ENCODE results near the gene RAB34. TPM values are rescaled to one million over a fixed set of nuclear protein-coding genes. Genes with fewer than 3 reads are reported as not detected.
A peak's percentile ranks its signal among the peaks of the same experiment; 100 is the strongest.

RAB34 gene
- total and polyA plus RNA-seq, 9 of the 15 experiments (the other 6 are each of a cell fraction or from before 2014, with no cell fraction given), result 0.07 to 3.8 (median 0.46) TPM; not detected in 1

GRCh38 chr17:28763804-28764266 is 46.2 kb upstream of the RAB34 start (continued):
- TF ChIP-seq HNRNPLL (IDR thresholded peaks at IDR 0.05; ENCODE audit: low read depth, low read length, poor library complexity, severe bottlenecking) (no peak), ZNF436 (CRISPR knock-in tag; IDR thresholded peaks at IDR 0.05) (no peak), ATF1 (CRISPR knock-in tag; IDR thresholded peaks at IDR 0.05) (no peak), ATF1 (tag; IDR thresholded peaks at IDR 0.05) (0 out of 2 replicates have a peak, but pooled peaks have one; percentile 25), SMC3 (conservative IDR thresholded peaks at IDR 0.05; ENCODE audit: insufficient read depth, low read depth, low read length) (peak; percentile 90), CAMTA2 (CRISPR knock-in tag; conservative IDR thresholded peaks at IDR 0.05) (no peak), NCOA2 (IDR thresholded peaks at IDR 0.05; ENCODE audit: partially characterized antibody in 2 of 2) (no peak), NBN (IDR thresholded peaks at IDR 0.05; ENCODE audit: low read depth) (no peak), NFATC3 (IDR thresholded peaks at IDR 0.05) (no peak), ZNF655 (CRISPR knock-in tag; IDR thresholded peaks at IDR 0.05) (no peak), ZNF224 (CRISPR knock-in tag; IDR thresholded peaks at IDR 0.05) (no peak), ZNF518B (CRISPR knock-in tag; IDR thresholded peaks at IDR 0.05) (no peak), ZNF384 (IDR thresholded peaks at IDR 0.05; ENCODE audit: low read depth, low read length) (peak; percentile 39; the same call in 1 of the 2 replicates), CBX1 (IDR thresholded peaks at IDR 0.05; ENCODE audit: low read depth) (no peak), DEAF1 (CRISPR knock-in tag; IDR thresholded peaks at IDR 0.05) (peak; percentile 75), ZNF79 (CRISPR knock-in tag; IDR thresholded peaks at IDR 0.05; ENCODE audit: low read depth) (no peak), ZBTB2 (IDR thresholded peaks at IDR 0.05) (no peak)
- TF ChIP-seq, protein P1, sequence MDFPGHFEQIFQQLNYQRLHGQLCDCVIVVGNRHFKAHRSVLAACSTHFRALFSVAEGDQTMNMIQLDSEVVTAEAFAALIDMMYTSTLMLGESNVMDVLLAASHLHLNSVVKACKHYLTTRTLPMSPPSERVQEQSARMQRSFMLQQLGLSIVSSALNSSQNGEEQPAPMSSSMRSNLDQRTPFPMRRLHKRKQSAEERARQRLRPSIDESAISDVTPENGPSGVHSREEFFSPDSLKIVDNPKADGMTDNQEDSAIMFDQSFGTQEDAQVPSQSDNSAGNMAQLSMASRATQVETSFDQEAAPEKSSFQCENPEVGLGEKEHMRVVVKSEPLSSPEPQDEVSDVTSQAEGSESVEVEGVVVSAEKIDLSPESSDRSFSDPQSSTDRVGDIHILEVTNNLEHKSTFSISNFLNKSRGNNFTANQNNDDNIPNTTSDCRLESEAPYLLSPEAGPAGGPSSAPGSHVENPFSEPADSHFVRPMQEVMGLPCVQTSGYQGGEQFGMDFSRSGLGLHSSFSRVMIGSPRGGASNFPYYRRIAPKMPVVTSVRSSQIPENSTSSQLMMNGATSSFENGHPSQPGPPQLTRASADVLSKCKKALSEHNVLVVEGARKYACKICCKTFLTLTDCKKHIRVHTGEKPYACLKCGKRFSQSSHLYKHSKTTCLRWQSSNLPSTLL (IDR thresholded peaks at IDR 0.05), result no peak
